MM.1S (cell line): ENCODE data around the gene PROSER3.

Experiments
- DNase-seq: peaks from one replicate; pipeline ENCODE4 v3.0.0-alpha.2; 2015
- H2AFZ ChIP-seq: fragments of 300-600 bp; sonication (generic); 2 replicates; pipeline ENCODE4 v1.6.0; 2016; ENCODE audit warnings: antibody characterized with exemption, low read length
- H3F3A ChIP-seq: fragments of 300-600 bp; sonication (generic); 2 replicates; pipeline ENCODE4 v1.6.1; 2016; ENCODE audit warnings: mild to moderate bottlenecking, antibody characterized with exemption, low read length, moderate library complexity, mixed read lengths; ENCODE audit not compliant: insufficient read depth
- H3K27ac ChIP-seq: fragments of 300-600 bp; sonication (generic); 2 replicates; pipeline ENCODE4 v1.5.1; 2016; ENCODE audit warnings: mild to moderate bottlenecking, low read length
- H3K27me3 ChIP-seq: fragments of 300-600 bp; sonication (generic); replicated peaks from 2 replicates; pipeline ENCODE4 v1.6.0; 2016; ENCODE audit warnings: low read length; ENCODE audit not compliant: insufficient read depth
- H3K36me3 ChIP-seq: fragments of 300-600 bp; sonication (generic); replicated peaks from 2 replicates; pipeline ENCODE4 v1.6.1; 2016; ENCODE audit warnings: mild to moderate bottlenecking, low read length, mixed read lengths; ENCODE audit not compliant: insufficient read depth
- H3K4me1 ChIP-seq: fragments of 300-600 bp; sonication (generic); 2 replicates; pipeline ENCODE4 v1.6.1; 2016; ENCODE audit warnings: low read length, mixed read lengths
- H3K4me2 ChIP-seq: fragments of 300-600 bp; sonication (generic); 2 replicates; pipeline ENCODE4 v1.6.0; 2016; ENCODE audit warnings: low read depth, low read length
- H3K4me3 ChIP-seq: fragments of 300-600 bp; sonication (generic); 2 replicates; pipeline ENCODE4 v1.5.1; 2016; ENCODE audit warnings: low read length, mixed read lengths
- H3K79me2 ChIP-seq: fragments of 300-600 bp; sonication (generic); 2 replicates; pipeline ENCODE4 v1.6.1; 2016; ENCODE audit warnings: mixed run types, low read length, mixed read lengths
- H3K9ac ChIP-seq: fragments of 300-600 bp; sonication (generic); 2 replicates; pipeline ENCODE4 v1.6.1; 2016; ENCODE audit warnings: low read length, mixed read lengths
- H3K9me2 ChIP-seq: fragments of 300-600 bp; sonication (generic); replicated peaks from 2 replicates; pipeline ENCODE4 v1.6.1; 2016; ENCODE audit warnings: mild to moderate bottlenecking, low read length, mixed read lengths; ENCODE audit not compliant: insufficient read depth
- H3K9me3 ChIP-seq: fragments of 300-600 bp; sonication (generic); replicated peaks from 2 replicates; pipeline ENCODE4 v1.6.1; 2016; ENCODE audit warnings: mild to moderate bottlenecking, low read length, mixed read lengths; ENCODE audit not compliant: insufficient read depth
- H4K20me1 ChIP-seq: fragments of 300-600 bp; sonication (generic); 2 replicates; pipeline ENCODE4 v1.6.1; 2016; ENCODE audit warnings: mild to moderate bottlenecking, low read length, moderate library complexity, mixed read lengths; ENCODE audit not compliant: insufficient read depth
- EZH2 ChIP-seq: fragments of 300-600 bp; sonication (generic); optimal IDR thresholded peaks from 2 replicates; pipeline ENCODE3; 2017; ENCODE audit warnings: low read depth, mild to moderate bottlenecking, antibody characterized with exemption, low read length, mixed read lengths
- EZH2phosphoT487 ChIP-seq: fragments of 300-600 bp; sonication (generic); IDR thresholded peaks from 2 replicates; pipeline ENCODE4 v1.6.1; 2018; ENCODE audit warnings: antibody characterized with exemption, low read length
- TF ChIP-seq, protein P1 (sequence below): fragments of 300-600 bp; sonication (generic); IDR thresholded peaks from 2 replicates; pipeline ENCODE4 v1.5.1; 2016; ENCODE audit warnings: antibody characterized with exemption, low read length, mixed read lengths

The PROSER3 gene

DNA sequence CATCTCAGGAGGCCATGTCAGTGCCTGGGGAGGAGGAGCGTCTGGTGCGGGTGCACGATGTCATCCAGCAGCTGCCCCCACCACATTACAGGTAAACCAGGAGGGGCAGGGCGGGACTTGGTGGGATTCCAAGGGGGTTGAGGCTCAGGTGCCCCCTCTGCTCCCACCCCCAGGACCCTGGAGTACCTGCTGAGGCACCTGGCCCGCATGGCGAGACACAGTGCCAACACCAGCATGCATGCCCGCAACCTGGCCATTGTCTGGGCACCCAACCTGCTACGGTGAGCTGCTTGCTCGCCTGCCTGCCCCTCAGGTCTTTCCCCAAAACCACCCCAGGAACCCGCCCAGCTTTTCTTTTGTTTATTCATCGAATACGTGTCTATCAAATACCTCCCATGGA, 24.6 kb downstream of the PROSER3 start:
- Histone ChIP-seq H3K79me2 (no peaks in the 10 kb centered on the region), H3K4me1 (no peaks in the 10 kb centered on the region), H3K9me3 (no peaks in the 10 kb centered on the region), H3F3A (no peaks in the 10 kb centered on the region), H3K9ac (no peak overlapping the region), H3K9me2 (no peaks in the 10 kb centered on the region), H2AFZ (no peak overlapping the region), H3K36me3 (no peaks in the 10 kb centered on the region), H3K4me3 (no peak overlapping the region), H3K4me2 (no peak overlapping the region), H3K27ac (no peak overlapping the region), H3K27me3 (no peaks in the 10 kb centered on the region), H4K20me1 (no peaks in the 10 kb centered on the region)
- no peak for TF ChIP-seq EZH2
- no peak for TF ChIP-seq EZH2phosphoT487
- TF ChIP-seq, protein P1, sequence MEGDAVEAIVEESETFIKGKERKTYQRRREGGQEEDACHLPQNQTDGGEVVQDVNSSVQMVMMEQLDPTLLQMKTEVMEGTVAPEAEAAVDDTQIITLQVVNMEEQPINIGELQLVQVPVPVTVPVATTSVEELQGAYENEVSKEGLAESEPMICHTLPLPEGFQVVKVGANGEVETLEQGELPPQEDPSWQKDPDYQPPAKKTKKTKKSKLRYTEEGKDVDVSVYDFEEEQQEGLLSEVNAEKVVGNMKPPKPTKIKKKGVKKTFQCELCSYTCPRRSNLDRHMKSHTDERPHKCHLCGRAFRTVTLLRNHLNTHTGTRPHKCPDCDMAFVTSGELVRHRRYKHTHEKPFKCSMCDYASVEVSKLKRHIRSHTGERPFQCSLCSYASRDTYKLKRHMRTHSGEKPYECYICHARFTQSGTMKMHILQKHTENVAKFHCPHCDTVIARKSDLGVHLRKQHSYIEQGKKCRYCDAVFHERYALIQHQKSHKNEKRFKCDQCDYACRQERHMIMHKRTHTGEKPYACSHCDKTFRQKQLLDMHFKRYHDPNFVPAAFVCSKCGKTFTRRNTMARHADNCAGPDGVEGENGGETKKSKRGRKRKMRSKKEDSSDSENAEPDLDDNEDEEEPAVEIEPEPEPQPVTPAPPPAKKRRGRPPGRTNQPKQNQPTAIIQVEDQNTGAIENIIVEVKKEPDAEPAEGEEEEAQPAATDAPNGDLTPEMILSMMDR = no peak
- no peak for DNase-seq

DNA sequence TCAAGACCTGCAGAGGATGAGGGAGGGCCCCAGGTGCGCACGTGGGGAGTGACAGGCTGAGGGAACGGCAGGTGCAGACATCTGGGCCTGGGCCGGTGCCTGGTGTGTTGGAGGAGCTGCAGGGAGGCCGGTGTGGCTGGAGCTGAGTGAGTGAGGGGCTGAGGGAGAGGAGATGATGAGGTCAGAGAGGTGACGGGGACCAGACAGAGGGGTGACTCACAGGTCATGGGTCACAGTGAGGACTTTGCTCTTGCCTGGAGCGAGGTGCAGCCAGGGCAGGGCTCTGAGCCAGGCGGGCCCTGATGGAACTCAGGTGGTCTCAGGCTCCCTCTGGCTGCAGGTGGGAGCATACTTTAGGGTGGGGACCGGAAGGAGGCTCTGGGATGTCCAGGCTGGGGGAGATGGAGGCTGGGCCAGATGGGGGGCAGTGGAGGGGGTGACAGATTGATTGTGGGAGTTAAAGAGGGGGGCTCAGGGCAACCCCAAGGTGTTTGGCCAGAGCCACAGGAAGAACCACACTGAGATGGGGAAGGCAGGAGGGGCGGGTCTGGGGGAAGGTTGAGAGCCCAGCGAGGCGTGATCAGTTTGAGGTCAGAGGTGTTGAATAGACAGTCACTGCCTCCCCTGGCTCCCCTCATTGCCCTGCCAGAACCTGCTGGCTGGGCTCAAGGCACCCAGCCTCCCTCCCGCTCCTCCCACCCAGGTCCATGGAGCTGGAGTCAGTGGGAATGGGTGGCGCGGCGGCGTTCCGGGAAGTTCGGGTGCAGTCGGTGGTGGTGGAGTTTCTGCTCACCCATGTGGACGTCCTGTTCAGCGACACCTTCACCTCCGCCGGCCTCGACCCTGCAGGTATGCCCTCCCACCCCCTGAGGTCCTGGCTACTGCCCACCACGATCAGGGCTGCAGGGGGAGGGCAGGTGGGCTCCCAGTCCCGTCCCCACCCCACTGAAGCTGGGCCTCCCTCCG, 25.8 kb downstream of the PROSER3 start:
- TF ChIP-seq EZH2 (no peak), EZH2phosphoT487 (no peak)
- TF ChIP-seq, protein P1 = no peak
- Histone ChIP-seq H3K36me3 (no peaks in the 10 kb centered on the region), H3K4me2 (no peak overlapping the region), H4K20me1 (no peaks in the 10 kb centered on the region), H3K27me3 (no peaks in the 10 kb centered on the region), H3K79me2 (no peaks in the 10 kb centered on the region), H2AFZ (no peak overlapping the region), H3K9me2 (no peaks in the 10 kb centered on the region), H3F3A (no peaks in the 10 kb centered on the region), H3K4me1 (no peaks in the 10 kb centered on the region), H3K4me3 (no peak overlapping the region), H3K27ac (no peak overlapping the region), H3K9ac (no peak overlapping the region), H3K9me3 (no peaks in the 10 kb centered on the region)
- no peak for DNase-seq

DNA sequence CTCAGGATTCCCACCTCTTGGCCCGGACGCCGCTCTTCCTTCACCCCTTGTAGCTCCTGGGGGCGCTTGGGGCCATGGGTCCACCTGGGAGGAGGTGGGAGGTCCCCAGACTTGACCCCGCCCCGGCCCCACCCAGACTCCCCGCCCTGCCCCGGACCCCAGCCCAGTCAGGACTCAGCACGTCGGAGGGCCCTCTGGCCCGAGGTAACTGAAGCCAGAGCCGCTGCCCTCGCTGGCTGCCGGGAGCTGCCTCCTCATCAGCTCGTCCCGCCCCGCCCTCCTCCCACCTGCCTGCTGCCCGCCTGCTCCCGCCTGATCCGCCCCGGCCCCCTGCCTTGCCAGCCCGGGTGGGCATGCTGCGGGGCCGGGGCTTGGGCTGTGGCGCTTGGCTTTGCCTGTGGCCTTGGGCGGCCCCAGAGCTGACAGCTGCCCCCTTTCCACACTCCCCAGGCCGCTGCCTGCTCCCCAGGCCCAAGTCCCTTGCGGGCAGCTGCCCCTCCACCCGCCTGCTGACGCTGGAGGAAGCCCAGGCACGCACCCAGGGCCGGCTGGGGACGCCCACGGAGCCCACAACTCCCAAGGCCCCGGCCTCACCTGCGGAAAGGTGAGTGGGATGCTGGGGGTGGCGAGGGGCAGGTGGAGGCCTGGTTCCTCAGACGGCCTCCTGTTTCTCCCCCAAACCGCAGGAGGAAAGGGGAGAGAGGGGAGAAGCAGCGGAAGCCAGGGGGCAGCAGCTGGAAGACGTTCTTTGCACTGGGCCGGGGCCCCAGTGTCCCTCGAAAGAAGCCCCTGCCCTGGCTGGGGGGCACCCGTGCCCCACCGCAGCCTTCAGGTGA, 26.7 kb downstream of the PROSER3 start:
- H3K4me3 ChIP-seq = no peak overlapping the region

More for the DNA sequence above, 26.7 kb downstream of the PROSER3 start:
- H3K27ac ChIP-seq = no peak overlapping the region
- DNase-seq = no peak
- no peaks in the 10 kb centered on the region for H3F3A ChIP-seq
- no peaks in the 10 kb centered on the region for H3K27me3 ChIP-seq
- H4K20me1 ChIP-seq = no peaks in the 10 kb centered on the region
- no peaks in the 10 kb centered on the region for H3K9me3 ChIP-seq
- H3K36me3 ChIP-seq = no peaks in the 10 kb centered on the region
- H3K79me2 ChIP-seq = no peaks in the 10 kb centered on the region
- no peak overlapping the region for H2AFZ ChIP-seq
- H3K9ac ChIP-seq = no peak overlapping the region
- H3K4me2 ChIP-seq = no peak overlapping the region
- no peaks in the 10 kb centered on the region for H3K4me1 ChIP-seq
- no peaks in the 10 kb centered on the region for H3K9me2 ChIP-seq
- TF ChIP-seq EZH2 = no peak
- TF ChIP-seq, protein P1 = no peak
- TF ChIP-seq EZH2phosphoT487 = no peak
